ENCODE results near the gene LATS1.
A peak's percentile ranks its signal among the peaks of the same experiment; 100 is the strongest.
"Not testable (repeated sequence)": the region's sequence is repeated elsewhere in the genome, so short reads cannot be mapped to it uniquely, and the experiment has no call there.

The LATS1 gene

GRCh38 chr6:149694921-149695320 is 23.0 kb downstream of the LATS1 start:
- H3K4me3 ChIP-seq (ENCODE audit: low read depth, low read length), result no peak overlapping the region
- no peak for DNase-seq (ENCODE audit: low read depth)
- TF ChIP-seq CTCF (IDR thresholded peaks at IDR 0.05; ENCODE audit: insufficient read depth, low read depth, low read length, missing control alignments), result no peak

- no peak for DNase-seq (ENCODE audit: low read depth)
- TF ChIP-seq CTCF (IDR thresholded peaks at IDR 0.05; ENCODE audit: insufficient read depth, low read depth, low read length, missing control alignments), result no peak
- H3K4me3 ChIP-seq (ENCODE audit: low read depth, low read length), result no peak overlapping the region
These were observed 26.7 kb downstream of the LATS1 start for GRCh38 chr6:149691201-149691600.

- H3K4me3 ChIP-seq (ENCODE audit: low read depth, low read length), result no peak overlapping the region
- no peak for DNase-seq (ENCODE audit: low read depth)
- no peak for TF ChIP-seq CTCF (IDR thresholded peaks at IDR 0.05; ENCODE audit: insufficient read depth, low read depth, low read length, missing control alignments)
These were observed 31.7 kb downstream of the LATS1 start for GRCh38 chr6:149686230-149686629.

DNA sequence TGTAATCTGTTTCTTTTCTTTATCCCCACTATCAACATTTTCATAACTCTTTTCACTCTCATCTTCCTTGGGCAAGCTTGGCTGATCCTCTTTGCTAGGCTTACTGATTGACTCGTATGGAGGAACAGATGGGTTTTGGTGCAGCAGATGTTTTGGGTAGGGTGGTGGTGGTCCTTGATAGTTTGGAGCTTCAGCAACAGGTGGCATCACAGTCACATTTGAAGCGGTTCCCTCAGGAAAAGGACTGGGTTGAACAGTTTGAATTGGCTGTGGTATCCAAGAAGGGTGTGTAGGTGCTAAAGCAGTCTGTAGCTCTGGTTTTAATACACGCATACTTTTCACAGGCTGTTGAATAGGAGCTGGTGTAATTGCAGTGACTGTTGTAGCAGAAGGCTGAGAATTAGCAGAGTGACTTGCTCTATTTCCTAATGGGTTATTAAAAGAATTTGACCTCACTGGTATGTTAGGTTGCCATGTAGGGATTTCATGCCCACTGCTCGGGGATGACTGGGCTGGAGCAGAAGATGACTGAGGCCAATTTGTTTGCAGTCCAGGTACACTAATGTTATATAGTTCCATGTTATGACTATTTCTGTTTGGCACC is 34.5 kb downstream of the LATS1 start:
- DNase-seq (ENCODE audit: low read depth), result no peak
- TF ChIP-seq CTCF (IDR thresholded peaks at IDR 0.05; ENCODE audit: insufficient read depth, low read depth, low read length, missing control alignments), result no peak
- no peak overlapping the region for H3K4me3 ChIP-seq (ENCODE audit: low read depth, low read length)

DNA sequence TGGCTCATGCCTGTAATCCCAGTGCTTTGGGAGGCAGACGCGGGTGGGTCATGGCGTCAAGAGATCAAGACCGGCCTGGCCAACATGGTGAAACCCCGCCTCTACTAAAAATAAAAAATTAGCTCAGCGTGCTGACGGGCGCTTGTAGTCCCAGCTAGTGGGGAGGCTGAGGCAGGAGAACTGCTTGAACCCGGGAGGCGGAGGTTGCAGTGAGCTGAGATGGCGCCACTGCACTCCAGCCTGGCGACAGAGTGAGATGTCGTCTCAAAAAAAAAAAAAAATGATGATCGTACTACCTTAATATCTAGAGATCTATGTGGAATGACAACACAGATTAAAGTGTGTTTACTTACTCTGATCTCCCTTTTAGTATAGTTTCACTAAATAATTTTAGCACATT is 36.1 kb downstream of the LATS1 start:
- not testable (repeated sequence) for DNase-seq (ENCODE audit: low read depth)

GRCh38 chr6:149681209-149681608 is 36.7 kb downstream of the LATS1 start:
- H3K4me3 ChIP-seq (ENCODE audit: low read depth, low read length), result no peak overlapping the region
- no peak for TF ChIP-seq CTCF (IDR thresholded peaks at IDR 0.05; ENCODE audit: insufficient read depth, low read depth, low read length, missing control alignments)
- DNase-seq (ENCODE audit: low read depth), result no peak

More for the DNA sequence above, 36.1 kb downstream of the LATS1 start:
- H3K4me3 ChIP-seq (ENCODE audit: low read depth, low read length), result not testable (repeated sequence)

DNA sequence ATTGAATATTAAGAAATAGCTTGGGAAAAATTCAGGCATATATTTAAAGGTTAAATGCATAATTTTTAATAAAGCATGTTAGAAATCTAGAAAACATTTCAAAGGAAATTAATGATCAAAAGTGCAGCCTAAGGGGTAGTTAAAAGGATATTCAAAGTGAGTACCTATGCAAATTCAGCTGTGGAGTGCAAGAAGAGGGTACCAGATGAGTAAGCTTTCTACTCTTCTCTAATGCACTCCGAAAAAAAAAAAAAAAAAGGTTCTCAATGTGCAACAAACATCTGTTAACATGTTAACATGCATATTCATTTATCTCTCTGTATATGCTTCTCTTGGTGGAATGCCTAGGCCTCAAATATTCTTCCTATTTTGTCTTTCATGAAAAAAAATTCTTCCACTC is 37.4 kb downstream of the LATS1 start:
- no peak for TF ChIP-seq CTCF (IDR thresholded peaks at IDR 0.05; ENCODE audit: insufficient read depth, low read depth, low read length, missing control alignments)
- peak; percentile 9 for DNase-seq (ENCODE audit: low read depth)
- H3K4me3 ChIP-seq (ENCODE audit: low read depth, low read length), result no peak overlapping the region

DNA sequence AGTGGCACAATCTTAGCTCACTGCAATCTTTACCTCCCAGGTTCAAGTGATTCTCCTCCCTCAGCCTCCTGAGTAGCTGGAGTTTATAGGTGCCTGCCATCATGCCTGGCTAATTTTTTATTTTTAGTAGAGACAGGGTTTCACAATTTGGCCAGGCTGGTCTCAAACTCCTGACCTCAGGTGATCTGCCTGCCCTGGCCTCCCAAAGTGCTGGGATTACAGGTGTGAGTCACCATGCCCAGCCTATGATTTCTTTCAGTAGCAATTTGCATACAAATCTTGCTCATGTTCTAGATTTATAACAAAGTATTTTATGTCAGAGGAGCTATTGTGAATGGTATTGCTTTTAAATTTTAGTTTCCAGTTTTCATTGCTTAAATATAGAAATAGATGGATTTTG is 45.6 kb downstream of the LATS1 start:
- not testable (repeated sequence) for DNase-seq (ENCODE audit: low read depth); H3K4me3 ChIP-seq (ENCODE audit: low read depth, low read length)
